Measurements from ENCODE around the gene SH3GLB1. TPM values are rescaled to one million over a fixed set of nuclear protein-coding genes. Genes with fewer than 3 reads are reported as not detected.

SH3GLB1 gene
- total and polyA plus RNA-seq, 10 of the 15 experiments (the other 5 are each of a cell fraction or from before 2014, with no cell fraction given), result 18.0 to 59.0 (median 36.5) TPM

DNA sequence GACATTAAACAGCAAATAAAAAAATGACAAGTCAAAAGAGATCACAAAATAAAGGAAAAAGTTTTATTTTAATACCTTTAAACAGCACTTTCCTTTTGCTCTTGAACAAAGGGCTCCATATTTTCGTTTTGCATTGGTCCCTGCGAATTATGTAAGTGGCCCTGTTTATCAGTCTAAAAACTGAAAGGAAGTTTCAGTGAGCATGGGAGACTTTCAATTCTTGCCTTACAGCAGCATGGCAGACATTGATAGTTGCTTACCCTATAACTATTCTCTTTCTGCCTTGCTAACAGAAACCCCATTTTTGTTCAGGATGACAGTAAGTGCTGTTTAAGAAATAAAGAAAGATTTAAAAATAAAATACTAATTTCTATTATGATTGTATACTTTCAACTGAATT lies 5.2 kb upstream of the SH3GLB1 start (continued):
- TF ChIP-seq, protein P1, sequence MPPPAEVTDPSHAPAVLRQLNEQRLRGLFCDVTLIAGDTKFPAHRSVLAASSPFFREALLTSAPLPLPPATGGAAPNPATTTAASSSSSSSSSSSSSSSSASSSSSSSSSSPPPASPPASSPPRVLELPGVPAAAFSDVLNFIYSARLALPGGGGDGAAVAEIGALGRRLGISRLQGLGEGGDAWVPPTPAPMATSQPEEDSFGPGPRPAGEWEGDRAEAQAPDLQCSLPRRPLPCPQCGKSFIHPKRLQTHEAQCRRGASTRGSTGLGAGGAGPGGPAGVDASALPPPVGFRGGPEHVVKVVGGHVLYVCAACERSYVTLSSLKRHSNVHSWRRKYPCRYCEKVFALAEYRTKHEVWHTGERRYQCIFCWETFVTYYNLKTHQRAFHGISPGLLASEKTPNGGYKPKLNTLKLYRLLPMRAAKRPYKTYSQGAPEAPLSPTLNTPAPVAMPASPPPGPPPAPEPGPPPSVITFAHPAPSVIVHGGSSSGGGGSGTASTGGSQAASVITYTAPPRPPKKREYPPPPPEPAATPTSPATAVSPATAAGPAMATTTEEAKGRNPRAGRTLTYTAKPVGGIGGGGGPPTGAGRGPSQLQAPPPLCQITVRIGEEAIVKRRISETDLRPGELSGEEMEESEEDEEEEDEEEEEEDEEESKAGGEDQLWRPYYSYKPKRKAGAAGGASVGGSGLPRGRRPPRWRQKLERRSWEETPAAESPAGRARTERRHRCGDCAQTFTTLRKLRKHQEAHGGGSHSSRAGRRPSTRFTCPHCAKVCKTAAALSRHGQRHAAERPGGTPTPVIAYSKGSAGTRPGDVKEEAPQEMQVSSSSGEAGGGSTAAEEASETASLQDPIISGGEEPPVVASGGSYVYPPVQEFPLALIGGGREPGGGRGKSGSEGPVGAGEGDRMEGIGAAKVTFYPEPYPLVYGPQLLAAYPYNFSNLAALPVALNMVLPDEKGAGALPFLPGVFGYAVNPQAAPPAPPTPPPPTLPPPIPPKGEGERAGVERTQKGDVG (CRISPR knock-in tag; IDR thresholded peaks at IDR 0.05), result no peak
- TF ChIP-seq IRF4 (IDR thresholded peaks at IDR 0.05; ENCODE audit: low read depth, low read length) (no peak), RAD51 (IDR thresholded peaks at IDR 0.05) (no peak), MEF2A (IDR thresholded peaks at IDR 0.05; ENCODE audit: insufficient read depth, low read depth, low read length) (no peak), LARP7 (IDR thresholded peaks at IDR 0.05) (no peak), GATAD2B (conservative IDR thresholded peaks at IDR 0.05; ENCODE audit: low read depth) (no peak), PAX8 (IDR thresholded peaks at IDR 0.05) (no peak), YY1 (IDR thresholded peaks at IDR 0.05; ENCODE audit: low read depth, low read length) (no peak)
- TF ChIP-seq, protein P2, sequence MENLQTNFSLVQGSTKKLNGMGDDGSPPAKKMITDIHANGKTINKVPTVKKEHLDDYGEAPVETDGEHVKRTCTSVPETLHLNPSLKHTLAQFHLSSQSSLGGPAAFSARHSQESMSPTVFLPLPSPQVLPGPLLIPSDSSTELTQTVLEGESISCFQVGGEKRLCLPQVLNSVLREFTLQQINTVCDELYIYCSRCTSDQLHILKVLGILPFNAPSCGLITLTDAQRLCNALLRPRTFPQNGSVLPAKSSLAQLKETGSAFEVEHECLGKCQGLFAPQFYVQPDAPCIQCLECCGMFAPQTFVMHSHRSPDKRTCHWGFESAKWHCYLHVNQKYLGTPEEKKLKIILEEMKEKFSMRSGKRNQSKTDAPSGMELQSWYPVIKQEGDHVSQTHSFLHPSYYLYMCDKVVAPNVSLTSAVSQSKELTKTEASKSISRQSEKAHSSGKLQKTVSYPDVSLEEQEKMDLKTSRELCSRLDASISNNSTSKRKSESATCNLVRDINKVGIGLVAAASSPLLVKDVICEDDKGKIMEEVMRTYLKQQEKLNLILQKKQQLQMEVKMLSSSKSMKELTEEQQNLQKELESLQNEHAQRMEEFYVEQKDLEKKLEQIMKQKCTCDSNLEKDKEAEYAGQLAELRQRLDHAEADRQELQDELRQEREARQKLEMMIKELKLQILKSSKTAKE (IDR thresholded peaks at IDR 0.05; ENCODE audit: low read depth, poor library complexity, severe bottlenecking), result no peak
- TF ChIP-seq, protein P3, sequence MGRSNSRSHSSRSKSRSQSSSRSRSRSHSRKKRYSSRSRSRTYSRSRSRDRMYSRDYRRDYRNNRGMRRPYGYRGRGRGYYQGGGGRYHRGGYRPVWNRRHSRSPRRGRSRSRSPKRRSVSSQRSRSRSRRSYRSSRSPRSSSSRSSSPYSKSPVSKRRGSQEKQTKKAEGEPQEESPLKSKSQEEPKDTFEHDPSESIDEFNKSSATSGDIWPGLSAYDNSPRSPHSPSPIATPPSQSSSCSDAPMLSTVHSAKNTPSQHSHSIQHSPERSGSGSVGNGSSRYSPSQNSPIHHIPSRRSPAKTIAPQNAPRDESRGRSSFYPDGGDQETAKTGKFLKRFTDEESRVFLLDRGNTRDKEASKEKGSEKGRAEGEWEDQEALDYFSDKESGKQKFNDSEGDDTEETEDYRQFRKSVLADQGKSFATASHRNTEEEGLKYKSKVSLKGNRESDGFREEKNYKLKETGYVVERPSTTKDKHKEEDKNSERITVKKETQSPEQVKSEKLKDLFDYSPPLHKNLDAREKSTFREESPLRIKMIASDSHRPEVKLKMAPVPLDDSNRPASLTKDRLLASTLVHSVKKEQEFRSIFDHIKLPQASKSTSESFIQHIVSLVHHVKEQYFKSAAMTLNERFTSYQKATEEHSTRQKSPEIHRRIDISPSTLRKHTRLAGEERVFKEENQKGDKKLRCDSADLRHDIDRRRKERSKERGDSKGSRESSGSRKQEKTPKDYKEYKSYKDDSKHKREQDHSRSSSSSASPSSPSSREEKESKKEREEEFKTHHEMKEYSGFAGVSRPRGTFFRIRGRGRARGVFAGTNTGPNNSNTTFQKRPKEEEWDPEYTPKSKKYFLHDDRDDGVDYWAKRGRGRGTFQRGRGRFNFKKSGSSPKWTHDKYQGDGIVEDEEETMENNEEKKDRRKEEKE (IDR thresholded peaks at IDR 0.05), result no peak
- TF ChIP-seq, protein P4, sequence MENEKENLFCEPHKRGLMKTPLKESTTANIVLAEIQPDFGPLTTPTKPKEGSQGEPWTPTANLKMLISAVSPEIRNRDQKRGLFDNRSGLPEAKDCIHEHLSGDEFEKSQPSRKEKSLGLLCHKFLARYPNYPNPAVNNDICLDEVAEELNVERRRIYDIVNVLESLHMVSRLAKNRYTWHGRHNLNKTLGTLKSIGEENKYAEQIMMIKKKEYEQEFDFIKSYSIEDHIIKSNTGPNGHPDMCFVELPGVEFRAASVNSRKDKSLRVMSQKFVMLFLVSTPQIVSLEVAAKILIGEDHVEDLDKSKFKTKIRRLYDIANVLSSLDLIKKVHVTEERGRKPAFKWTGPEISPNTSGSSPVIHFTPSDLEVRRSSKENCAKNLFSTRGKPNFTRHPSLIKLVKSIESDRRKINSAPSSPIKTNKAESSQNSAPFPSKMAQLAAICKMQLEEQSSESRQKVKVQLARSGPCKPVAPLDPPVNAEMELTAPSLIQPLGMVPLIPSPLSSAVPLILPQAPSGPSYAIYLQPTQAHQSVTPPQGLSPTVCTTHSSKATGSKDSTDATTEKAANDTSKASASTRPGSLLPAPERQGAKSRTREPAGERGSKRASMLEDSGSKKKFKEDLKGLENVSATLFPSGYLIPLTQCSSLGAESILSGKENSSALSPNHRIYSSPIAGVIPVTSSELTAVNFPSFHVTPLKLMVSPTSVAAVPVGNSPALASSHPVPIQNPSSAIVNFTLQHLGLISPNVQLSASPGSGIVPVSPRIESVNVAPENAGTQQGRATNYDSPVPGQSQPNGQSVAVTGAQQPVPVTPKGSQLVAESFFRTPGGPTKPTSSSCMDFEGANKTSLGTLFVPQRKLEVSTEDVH (IDR thresholded peaks at IDR 0.05; ENCODE audit: low read depth, partially characterized antibody), result no peak
